GM18858 (cell line): ENCODE measurements around the gene DACT2.
"Not testable (repeated sequence)": the region's sequence is repeated elsewhere in the genome, so short reads cannot be mapped to it uniquely, and the experiment has no call there.

Experiments
- ATAC-seq: cut with Tn5 transposase; IDR thresholded peaks from one replicate; pipeline ENCODE4 v1.9.1; 2021; ENCODE audit not compliant: unreplicated experiment

The DACT2 gene

GRCh38 chr6:168326294-168327261 lies 7.0 kb upstream of the DACT2 start:
- ATAC-seq = no peak

DNA sequence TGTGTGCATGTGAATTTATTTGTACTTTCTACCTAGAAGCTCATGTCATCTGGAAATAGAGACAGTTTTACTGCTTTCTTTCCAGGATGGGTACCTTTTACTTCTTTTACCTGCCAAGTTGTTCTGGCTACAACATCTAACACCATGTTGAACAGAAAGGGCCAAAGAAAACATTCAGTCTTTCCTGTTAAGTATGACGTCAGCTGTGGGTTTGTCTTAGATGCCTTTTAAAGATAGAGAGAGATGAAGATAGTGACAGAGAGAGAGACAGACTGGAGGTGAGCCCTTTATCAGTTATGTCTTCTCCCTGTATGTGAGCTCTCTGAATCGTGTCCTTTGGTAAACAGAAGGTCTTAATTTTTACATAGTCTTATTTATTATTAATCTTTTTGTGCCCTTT lies 3.4 kb upstream of the DACT2 start:
- no peak for ATAC-seq

DNA sequence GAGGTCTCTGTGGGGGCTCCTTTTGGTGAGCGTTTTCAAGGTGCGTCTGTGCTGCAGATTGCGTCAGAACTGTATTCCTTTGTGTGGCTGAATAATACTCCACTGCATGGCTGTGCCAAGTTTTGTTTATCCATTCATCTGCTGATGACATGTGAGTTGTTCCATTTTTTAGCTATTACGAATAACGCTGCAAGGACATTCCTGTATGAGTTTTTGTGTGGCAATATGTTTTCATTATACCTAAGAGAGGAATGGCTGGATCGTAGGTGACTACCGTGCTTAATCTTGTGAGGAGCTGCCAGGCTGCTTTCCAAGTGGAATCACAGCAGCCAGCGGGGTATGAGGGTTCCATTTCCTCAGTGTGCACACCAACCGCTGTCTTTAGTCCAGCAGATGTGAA lies 1.1 kb upstream of the DACT2 start:
- ATAC-seq = no peak

- no peak for ATAC-seq
Observed at GRCh38 chr6:168318579-168319278, 848 bp downstream of the DACT2 start.

GRCh38 chr6:168318090-168318489 lies 1.5 kb downstream of the DACT2 start:
- no peak for ATAC-seq

GRCh38 chr6:168315596-168315995 lies 4.0 kb downstream of the DACT2 start:
- no peak for ATAC-seq

- no peak for ATAC-seq
Observed at GRCh38 chr6:168314948-168315347, 4.6 kb downstream of the DACT2 start.

GRCh38 chr6:168314021-168314420 lies 5.6 kb downstream of the DACT2 start:
- ATAC-seq = no peak

- ATAC-seq = no peak
Observed at GRCh38 chr6:168313431-168314011, 6.1 kb downstream of the DACT2 start.

GRCh38 chr6:168312125-168312507 lies 7.5 kb downstream of the DACT2 start:
- not testable (repeated sequence) for ATAC-seq

- no peak for ATAC-seq
Observed at GRCh38 chr6:168311410-168312124, 8.0 kb downstream of the DACT2 start.

DNA sequence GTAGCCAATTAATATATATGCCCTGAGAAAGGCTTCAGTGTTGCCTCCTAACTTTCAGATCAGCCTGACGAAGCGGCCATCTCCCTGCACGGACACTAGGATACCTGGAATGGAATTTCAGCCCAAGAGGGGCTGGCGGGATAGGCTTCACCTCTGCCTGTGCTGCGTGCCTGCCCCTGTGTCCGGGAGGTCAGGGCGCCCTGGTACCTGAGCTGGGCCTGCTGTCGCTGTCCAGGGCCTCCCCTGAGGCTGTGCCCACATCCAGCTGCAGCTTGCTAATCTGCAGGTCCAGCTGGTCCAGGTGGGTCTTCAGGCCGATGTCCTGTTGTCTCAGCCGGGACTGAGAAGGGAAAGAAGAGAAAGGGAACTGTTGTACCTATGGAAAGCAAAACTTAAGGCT lies 8.6 kb downstream of the DACT2 start:
- no peak for ATAC-seq

GRCh38 chr6:168310403-168310802 lies 9.2 kb downstream of the DACT2 start:
- no peak for ATAC-seq

GRCh38 chr6:168309997-168310396 lies 9.6 kb downstream of the DACT2 start:
- no peak for ATAC-seq

GRCh38 chr6:168309183-168309582 lies 10.4 kb downstream of the DACT2 start:
- no peak for ATAC-seq

DNA sequence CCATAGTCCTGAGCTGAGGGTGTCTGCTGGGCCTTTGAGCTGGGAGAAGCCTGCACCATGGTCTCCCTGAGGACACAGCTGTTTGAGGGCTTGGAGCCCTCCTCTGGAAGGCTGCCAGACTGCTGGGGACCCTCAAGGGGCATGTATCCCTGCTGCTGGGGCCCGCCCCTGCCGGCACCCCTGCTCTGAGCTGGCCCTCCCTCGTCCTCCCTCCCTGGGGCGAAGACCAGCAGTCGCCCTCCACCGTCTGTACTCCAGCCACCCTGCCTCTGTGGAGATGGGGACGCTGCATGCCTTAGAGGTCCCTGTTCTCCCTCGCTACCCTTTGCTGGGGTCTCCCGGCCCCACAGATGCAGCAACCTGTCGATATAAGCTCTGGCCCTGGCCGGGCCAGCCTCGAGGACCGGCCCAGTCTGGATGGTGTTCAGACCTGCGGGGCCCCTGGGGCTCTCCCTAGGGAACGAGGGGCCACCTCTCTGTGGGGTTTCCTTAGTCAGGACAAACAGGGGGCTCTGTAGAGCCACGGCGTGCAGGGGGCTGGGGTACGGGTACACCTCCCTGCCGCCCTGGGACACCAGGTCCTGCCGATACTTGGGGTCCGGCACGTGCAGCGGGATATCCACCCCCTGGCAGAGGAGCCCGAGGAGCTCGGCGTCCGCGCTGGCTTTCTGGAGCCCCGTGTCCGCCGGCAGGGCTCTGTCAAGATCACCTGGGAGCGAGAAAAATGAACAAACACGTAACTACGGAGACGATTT lies 11.0 kb downstream of the DACT2 start:
- ATAC-seq = no peak

- ATAC-seq = no peak
Observed at GRCh38 chr6:168307695-168308021, 11.9 kb downstream of the DACT2 start.

DNA sequence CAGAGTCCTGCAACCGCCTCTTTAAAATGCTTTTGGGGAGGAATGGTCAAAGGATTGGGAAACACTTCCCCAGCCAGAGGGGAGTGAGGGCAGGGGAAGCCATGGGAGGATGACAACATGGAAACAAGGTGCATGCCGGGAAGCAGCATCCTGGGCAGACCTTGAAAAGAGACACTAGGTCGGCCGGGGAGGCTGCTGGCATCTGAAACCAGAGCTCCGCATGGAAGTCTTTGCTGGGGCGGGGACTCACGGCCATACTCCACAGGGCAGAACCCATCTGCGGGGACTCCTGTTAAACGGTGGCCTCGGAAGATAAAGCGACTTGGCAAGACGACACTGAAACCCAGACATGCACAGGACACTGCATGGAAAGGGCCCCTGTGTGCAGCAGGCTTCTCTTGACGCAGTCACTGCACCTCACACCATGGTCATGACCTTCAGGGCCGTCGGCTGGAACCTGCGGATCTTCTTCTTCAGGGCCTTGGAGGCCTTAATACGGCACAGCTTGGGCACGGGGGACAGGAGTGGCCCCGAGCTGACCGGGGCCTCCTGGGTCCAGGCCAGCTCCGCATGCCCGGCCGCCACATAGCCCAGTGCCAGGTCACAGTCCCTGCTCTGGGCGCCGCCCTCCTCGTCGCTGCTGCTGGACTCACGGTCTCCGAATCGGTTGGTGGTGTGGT lies 12.4 kb downstream of the DACT2 start:
- no peak for ATAC-seq

DNA sequence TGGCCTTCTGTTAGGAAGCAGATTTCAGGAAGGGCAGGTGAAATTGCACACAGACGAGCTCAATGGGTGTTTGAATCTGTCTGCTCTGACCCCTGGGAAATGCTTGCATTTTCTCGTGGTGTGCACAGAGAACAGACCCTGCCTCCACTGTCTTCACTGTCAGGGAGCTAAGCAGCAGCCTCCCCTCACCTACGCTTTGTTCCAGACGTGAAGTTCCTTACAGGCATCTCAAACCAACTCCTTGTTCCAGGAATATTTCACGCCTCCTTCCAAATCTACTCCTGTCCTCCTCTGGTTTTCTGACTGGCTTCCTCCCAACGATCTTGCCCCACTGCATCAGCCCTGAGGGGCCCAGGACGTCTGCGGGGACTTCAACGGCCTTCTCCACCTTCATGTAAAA lies 13.7 kb downstream of the DACT2 start:
- ATAC-seq = no peak

- no peak for ATAC-seq
Observed at GRCh38 chr6:168305096-168305749, 14.4 kb downstream of the DACT2 start.
